Prostate gland (tissue), 2 donors: ENCODE results near the gene FKBP2.

Experiments
- CTCF ChIP-seq, 4 experiments: fragments of 200-600 bp in 2 of 4; fragments of 450-650 bp in 2 of 4; sonication (generic) in 2 of 4; IDR thresholded peaks; 1 replicate in 3 of 4; 2 replicates in 1 of 4; pipeline ENCODE4 v1.5.1; 2016 to 2019; ENCODE audit warnings: antibody characterized with exemption in 4 of 4, mild to moderate bottlenecking in 2 of 4, moderate library complexity in 2 of 4
- POLR2A ChIP-seq: fragments of 450-650 bp; IDR thresholded peaks from one replicate; pipeline ENCODE4 v1.6.1; 2016; ENCODE audit warnings: antibody characterized with exemption, mild to moderate bottlenecking
- POLR2AphosphoS5 ChIP-seq: sonication (generic); formaldehyde crosslinking; IDR thresholded peaks from one replicate; pipeline ENCODE4 v1.6.1; 2017; ENCODE audit warnings: antibody characterized with exemption

GRCh38 chr11:64196626-64197025, 44.3 kb upstream of the FKBP2 start:
- TF ChIP-seq CTCF (IDR thresholded peaks at IDR 0.05) (no peak), POLR2AphosphoS5 (no peak), POLR2A (no peak)
